Left ventricle myocardium inferior (tissue), 1 donor: ENCODE data around the gene SORCS2. TPM values are rescaled to one million over a fixed set of nuclear protein-coding genes. Genes with fewer than 3 reads are reported as not detected.

Experiments
- DNase-seq: peaks from one replicate; pipeline ENCODE4 v3.0.0-alpha.2; 2020
- H3K27ac ChIP-seq: fragments of 200-600 bp; replicated peaks from 2 replicates; pipeline ENCODE4 v1.8.0; 2021
- H3K27me3 ChIP-seq: fragments of 200-600 bp; 2 replicates; pipeline ENCODE4 v1.8.0; 2021; ENCODE audit warnings: low read depth
- H3K36me3 ChIP-seq: fragments of 200-600 bp; 2 replicates; pipeline ENCODE4 v1.8.0; 2021
- H3K4me1 ChIP-seq: fragments of 200-600 bp; 2 replicates; pipeline ENCODE4 v1.8.0; 2021
- H3K4me3 ChIP-seq: fragments of 200-600 bp; 2 replicates; pipeline ENCODE4 v1.8.0; 2021; ENCODE audit warnings: mild to moderate bottlenecking, moderate library complexity
- H3K9me3 ChIP-seq: fragments of 200-600 bp; replicated peaks from 2 replicates; pipeline ENCODE4 v1.8.0; 2021
- intact Hi-C: fragments of 100-400 bp; cut with micrococcal nuclease; formaldehyde crosslinking; loops from one replicate; pipeline ENCODE4 v1.11.0; 2022
- total RNA-seq: library from RNA; stranded (reverse); fragmentation: NEBNext Ultra II Directional; extraction: Animal tissue kit (Norgen Biotek cat#: 25700); gene quantifications from one replicate; pipeline ENCODE4 v1.2.1, GENCODE V29; 2021
- TF ChIP-seq, protein P1 (sequence below): fragments of 200-600 bp; IDR thresholded peaks from 2 replicates; pipeline ENCODE4 v1.8.0; 2021; ENCODE audit warnings: antibody characterized with exemption, mild to moderate bottlenecking, borderline replicate concordance
- donor health status: DM: no; HTN: yes; CAD: no; lungs with severe emphysema.

Gene SORCS2
- total RNA-seq, 1 donor from 2014 or later = 1.2 TPM

DNA sequence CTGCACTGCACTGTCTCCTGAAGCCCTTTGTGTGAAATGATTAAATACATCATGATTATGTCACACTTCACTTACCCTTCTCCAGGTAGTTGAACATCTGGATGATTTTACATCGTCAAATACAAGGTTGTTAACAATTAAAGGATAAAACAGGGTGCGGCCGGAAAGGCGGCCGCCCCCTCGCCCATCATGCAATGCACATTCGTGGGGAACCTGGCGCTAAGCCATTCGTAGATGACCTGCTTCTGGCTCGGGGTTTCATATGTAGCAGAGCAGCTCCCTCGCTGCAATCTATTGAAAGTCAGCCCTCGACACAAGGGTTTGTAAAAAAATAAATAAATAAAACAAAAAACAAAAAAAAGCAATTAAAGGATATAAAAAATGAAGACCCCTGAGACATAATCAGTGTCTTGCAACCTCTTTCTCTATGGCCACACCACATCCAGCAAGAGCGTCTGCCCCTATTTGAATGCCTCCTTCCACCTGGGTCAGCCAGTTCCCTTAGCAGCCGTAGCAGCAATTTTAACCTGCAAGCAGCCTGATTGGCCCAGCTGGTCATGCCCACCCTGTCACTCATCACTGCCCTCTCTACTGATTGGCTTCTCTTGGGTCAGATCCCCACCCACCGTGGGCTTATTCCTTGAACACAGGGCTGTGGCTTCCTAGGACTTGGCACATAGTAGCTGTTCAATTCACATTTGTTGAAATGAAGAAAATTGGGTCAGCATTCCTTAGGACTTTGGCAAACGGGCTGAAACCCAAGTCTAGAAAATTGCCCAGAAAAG, 390.2 kb downstream of the SORCS2 start:
- no peaks in the 10 kb centered on the region for H3K4me1 ChIP-seq
- no peak for DNase-seq
- no peak overlapping the region for H3K27ac ChIP-seq
- intact Hi-C loops = no loop called here
- peaks cover 41% of the 10 kb centered on the region for H3K9me3 ChIP-seq
- no peaks in the 10 kb centered on the region for H3K36me3 ChIP-seq
- H3K4me3 ChIP-seq = no peak overlapping the region
- TF ChIP-seq, protein P1, sequence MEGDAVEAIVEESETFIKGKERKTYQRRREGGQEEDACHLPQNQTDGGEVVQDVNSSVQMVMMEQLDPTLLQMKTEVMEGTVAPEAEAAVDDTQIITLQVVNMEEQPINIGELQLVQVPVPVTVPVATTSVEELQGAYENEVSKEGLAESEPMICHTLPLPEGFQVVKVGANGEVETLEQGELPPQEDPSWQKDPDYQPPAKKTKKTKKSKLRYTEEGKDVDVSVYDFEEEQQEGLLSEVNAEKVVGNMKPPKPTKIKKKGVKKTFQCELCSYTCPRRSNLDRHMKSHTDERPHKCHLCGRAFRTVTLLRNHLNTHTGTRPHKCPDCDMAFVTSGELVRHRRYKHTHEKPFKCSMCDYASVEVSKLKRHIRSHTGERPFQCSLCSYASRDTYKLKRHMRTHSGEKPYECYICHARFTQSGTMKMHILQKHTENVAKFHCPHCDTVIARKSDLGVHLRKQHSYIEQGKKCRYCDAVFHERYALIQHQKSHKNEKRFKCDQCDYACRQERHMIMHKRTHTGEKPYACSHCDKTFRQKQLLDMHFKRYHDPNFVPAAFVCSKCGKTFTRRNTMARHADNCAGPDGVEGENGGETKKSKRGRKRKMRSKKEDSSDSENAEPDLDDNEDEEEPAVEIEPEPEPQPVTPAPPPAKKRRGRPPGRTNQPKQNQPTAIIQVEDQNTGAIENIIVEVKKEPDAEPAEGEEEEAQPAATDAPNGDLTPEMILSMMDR = no peak
- no peaks in the 10 kb centered on the region for H3K27me3 ChIP-seq

DNA sequence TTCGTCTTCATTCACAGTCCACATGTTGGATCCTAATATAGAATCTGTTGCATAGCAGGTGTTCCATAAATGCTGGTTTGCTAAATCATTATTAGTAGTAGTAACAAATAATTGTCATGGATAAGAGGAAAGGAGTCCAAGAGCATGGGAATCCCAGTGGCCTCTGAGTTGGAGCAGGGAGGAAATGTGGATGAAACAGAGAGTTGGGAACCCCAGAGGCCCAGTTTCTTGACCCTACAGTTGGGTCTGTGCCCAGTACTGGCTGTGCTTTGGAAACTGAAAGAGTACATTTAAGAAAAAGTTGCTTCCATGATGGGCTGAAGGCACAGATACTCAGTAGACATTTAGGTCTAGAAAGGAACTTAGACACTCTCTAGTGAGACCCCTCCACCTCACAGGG, 391.8 kb downstream of the SORCS2 start:
- Histone ChIP-seq H3K4me1 (no peaks in the 10 kb centered on the region), H3K9me3 (peaks cover 25% of the 10 kb centered on the region), H3K27me3 (no peaks in the 10 kb centered on the region), H3K4me3 (no peak overlapping the region), H3K27ac (no peak overlapping the region), H3K36me3 (no peaks in the 10 kb centered on the region)
- TF ChIP-seq, protein P1 = no peak
- no peak for DNase-seq
- intact Hi-C loops = no loop called here

DNA sequence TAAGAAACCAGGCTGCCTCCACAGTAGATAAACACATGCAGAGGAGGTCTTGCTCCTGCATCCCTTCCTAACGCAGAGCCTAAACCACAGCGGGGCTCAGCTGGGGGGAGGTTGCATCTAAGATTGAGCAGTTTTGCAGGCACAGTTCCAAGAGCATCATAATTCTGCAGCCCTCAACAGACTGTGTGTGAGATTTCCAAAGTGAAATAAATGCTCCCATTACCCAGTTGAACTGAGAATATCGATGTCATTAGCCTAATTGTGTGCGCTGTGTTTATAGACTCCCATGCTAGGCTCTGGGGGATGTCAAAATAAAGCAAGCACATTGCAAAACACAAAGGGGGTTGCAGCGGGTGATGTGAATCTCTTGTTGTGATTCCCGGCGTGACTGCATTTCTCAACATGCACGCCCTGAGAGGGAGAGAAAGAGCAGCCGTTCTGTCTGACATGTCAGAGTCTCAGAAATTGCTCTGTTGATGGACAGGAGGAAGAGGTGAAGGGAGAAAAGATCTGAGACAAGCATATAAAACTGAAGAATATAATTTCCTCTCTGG, 392.3 kb downstream of the SORCS2 start:
- Histone ChIP-seq H3K27ac (no peak overlapping the region), H3K9me3 (peaks cover 19% of the 10 kb centered on the region), H3K27me3 (no peaks in the 10 kb centered on the region), H3K36me3 (no peaks in the 10 kb centered on the region), H3K4me1 (no peaks in the 10 kb centered on the region), H3K4me3 (no peak overlapping the region)
- intact Hi-C loops = no loop called here
- DNase-seq = no peak
- TF ChIP-seq, protein P1 = no peak

DNA sequence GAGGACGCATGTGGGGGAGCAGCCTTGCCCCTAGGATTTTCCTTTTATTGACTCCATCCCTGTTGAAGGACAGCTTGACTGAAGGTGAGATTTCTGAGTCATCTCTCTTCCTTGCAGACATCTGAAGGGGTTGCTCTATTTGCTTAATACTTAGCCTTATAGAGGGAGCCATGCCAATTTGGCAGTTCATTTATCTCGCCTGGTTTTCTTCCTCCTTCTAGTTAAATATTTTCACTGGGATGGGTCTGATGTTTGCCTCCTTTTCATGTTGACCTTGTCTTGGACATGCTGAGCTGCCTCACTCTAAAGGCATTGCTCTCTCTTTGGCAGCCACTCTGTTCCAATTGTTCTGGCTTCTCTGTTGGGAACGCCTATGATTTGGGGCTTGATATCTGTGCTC, 393.4 kb downstream of the SORCS2 start:
- intact Hi-C loops = no loop called here
- Histone ChIP-seq H3K36me3 (no peaks in the 10 kb centered on the region), H3K27ac (no peak overlapping the region), H3K27me3 (peaks cover 4% of the 10 kb centered on the region), H3K4me3 (no peak overlapping the region), H3K9me3 (peaks cover 10% of the 10 kb centered on the region), H3K4me1 (no peaks in the 10 kb centered on the region)
- TF ChIP-seq, protein P1 = no peak
- DNase-seq = no peak

DNA sequence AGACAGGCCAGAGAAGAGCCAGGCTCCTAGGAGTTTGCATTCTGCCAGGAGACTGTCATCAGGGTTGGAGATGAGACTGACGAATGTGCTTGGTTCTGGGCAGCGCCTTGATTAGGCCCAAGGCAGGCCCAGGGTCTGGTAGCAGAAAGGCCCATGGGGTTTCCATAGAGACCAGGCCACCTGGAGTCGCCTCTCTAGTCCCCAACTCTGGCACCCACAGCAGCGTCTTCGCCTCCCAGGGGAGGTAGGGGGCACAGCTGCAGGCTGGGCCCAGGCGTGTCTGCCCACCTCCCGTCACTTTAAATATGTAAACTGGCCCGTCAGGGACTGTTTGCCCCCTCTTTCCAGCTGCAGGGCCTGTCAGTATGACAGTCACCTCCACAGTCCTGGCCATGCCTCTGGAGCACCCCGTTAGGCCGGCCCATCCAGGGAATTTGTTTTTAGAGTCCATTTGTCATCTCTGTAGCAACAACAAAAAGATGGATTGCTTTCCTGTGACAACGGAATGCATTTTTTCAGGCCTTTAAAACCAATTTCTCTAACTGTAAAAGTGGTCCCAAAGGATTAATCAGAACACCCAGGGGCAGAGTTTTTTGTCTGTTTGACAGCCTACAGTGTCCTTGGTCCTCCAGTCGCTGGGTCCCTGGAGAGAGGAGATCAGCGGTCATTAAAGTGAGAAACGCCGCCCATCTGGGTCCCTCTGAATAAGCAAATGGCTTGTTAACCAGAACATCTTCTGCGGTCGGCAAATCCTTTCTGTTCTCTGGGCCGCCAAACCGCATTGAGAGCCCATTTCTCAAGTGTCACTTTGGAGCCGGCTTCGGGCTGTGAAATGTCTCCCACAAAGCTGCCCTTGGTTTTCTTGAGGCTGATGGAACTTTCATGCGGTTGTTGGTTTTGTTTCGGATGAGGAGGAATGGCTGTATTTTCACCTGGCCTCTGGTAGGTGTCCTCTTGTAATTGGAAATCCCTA, 395.4 kb downstream of the SORCS2 start:
- Histone ChIP-seq H3K27me3 (peaks cover 7% of the 10 kb centered on the region), H3K9me3 (no peaks in the 10 kb centered on the region), H3K4me3 (no peak overlapping the region), H3K36me3 (no peaks in the 10 kb centered on the region), H3K4me1 (no peaks in the 10 kb centered on the region), H3K27ac (no peak overlapping the region)
- intact Hi-C loops = no loop called here
- no peak for DNase-seq
- TF ChIP-seq, protein P1 = no peak
